Trophoblast cell (in vitro differentiated cells and primary cell): ENCODE data around the gene PLCH2.

Source experiments
- DNase-seq, 2 donors: peaks; one replicate each; pipeline ENCODE4 v3.0.0-alpha.2; 2016
- H2AFZ ChIP-seq: 2 replicates; pipeline ENCODE4 v1.6.1; 2013; ENCODE audit warnings: low read length, moderate library complexity, mild to moderate bottlenecking; ENCODE audit not compliant: insufficient read depth, poor library complexity
- H2AK5ac ChIP-seq: 2 replicates; pipeline ENCODE4 v1.6.1; 2013; ENCODE audit warnings: mild to moderate bottlenecking, low read length
- H2BK120ac ChIP-seq: 2 replicates; pipeline ENCODE4 v1.6.1; 2013; ENCODE audit warnings: low read length, mild to moderate bottlenecking, moderate library complexity; ENCODE audit not compliant: insufficient read depth, poor library complexity
- H2BK12ac ChIP-seq: 2 replicates; pipeline ENCODE4 v1.6.1; 2013; ENCODE audit warnings: mild to moderate bottlenecking, low read length, moderate library complexity
- H2BK5ac ChIP-seq: 2 replicates; pipeline ENCODE4 v1.6.1; 2013; ENCODE audit warnings: low read length, low read depth, moderate library complexity, mild to moderate bottlenecking; ENCODE audit not compliant: poor library complexity
- H3K14ac ChIP-seq: 2 replicates; pipeline ENCODE4 v1.6.1; 2013; ENCODE audit warnings: mild to moderate bottlenecking, low read length
- H3K18ac ChIP-seq: 2 replicates; pipeline ENCODE4 v1.6.1; 2013; ENCODE audit warnings: mild to moderate bottlenecking, low read length
- H3K23ac ChIP-seq: 2 replicates; pipeline ENCODE4 v1.6.1; 2013; ENCODE audit warnings: low read length
- H3K27ac ChIP-seq: 2 replicates; pipeline ENCODE4 v1.5.1; 2013; ENCODE audit warnings: low read depth, mild to moderate bottlenecking, inconsistent platforms, low read length, moderate library complexity
- H3K27me3 ChIP-seq: 2 replicates; pipeline ENCODE4 v1.6.1; 2013; ENCODE audit warnings: inconsistent platforms, mild to moderate bottlenecking, low read length, moderate library complexity; ENCODE audit not compliant: insufficient read depth
- H3K36me3 ChIP-seq, 2 experiments: 1 replicate in 1 of 2; 2 replicates in 1 of 2; pipeline ENCODE4 v1.6.1; 2013; ENCODE audit warnings: low read length in 2 of 2, mild to moderate bottlenecking in 2 of 2, moderate library complexity in 1 of 2; ENCODE audit not compliant: insufficient read depth in 2 of 2, control insufficient read depth in 1 of 2
- H3K4ac ChIP-seq: 2 replicates; pipeline ENCODE4 v1.6.1; 2013; ENCODE audit warnings: low read depth, mild to moderate bottlenecking, low read length, moderate library complexity
- H3K4me1 ChIP-seq, 2 experiments: 1 replicate in 1 of 2; 2 replicates in 1 of 2; pipeline ENCODE4 v1.6.1; 2013; ENCODE audit warnings: low read length in 2 of 2, mild to moderate bottlenecking in 2 of 2, moderate library complexity in 1 of 2; ENCODE audit not compliant: insufficient read depth in 2 of 2, control insufficient read depth in 1 of 2
- H3K4me2 ChIP-seq: 2 replicates; pipeline ENCODE4 v1.6.1; 2013; ENCODE audit warnings: inconsistent platforms, mild to moderate bottlenecking, low read length, moderate library complexity
- H3K4me3 ChIP-seq: 2 replicates; pipeline ENCODE4 v1.5.1; 2013; ENCODE audit warnings: mild to moderate bottlenecking, low read depth, low read length, inconsistent platforms
- H3K79me1 ChIP-seq: one replicate; pipeline ENCODE4 v1.6.1; 2013; ENCODE audit warnings: low read length
- H3K79me2 ChIP-seq: 2 replicates; pipeline ENCODE4 v1.6.1; 2013; ENCODE audit warnings: low read length, mild to moderate bottlenecking; ENCODE audit not compliant: control insufficient read depth, insufficient read depth, poor library complexity
- H3K9ac ChIP-seq: 2 replicates; pipeline ENCODE4 v1.6.1; 2013; ENCODE audit warnings: mild to moderate bottlenecking, low read length
- H3K9me3 ChIP-seq: 2 replicates; pipeline ENCODE4 v1.6.1; 2013; ENCODE audit warnings: low read depth, mild to moderate bottlenecking, control low read depth, inconsistent platforms, low read length; ENCODE audit not compliant: insufficient read depth
- H4K12ac ChIP-seq: 2 replicates; pipeline ENCODE4 v1.6.1; 2013; ENCODE audit warnings: low read depth, mild to moderate bottlenecking, low read length, moderate library complexity
- H4K8ac ChIP-seq: 2 replicates; pipeline ENCODE4 v1.6.1; 2013; ENCODE audit warnings: low read depth, mild to moderate bottlenecking, low read length, moderate library complexity
- H4K91ac ChIP-seq: one replicate; pipeline ENCODE4 v1.6.1; 2013; ENCODE audit warnings: low read depth, mild to moderate bottlenecking, low read length, moderate library complexity
- WGBS: extraction: QIAGEN DNeasy Blood & Tissue Kit; methylation state at CpG from one replicate; pipeline ENCODE4 v1.1.7; 2013; ENCODE audit warnings: missing lambda C conversion rate; ENCODE audit not compliant: insufficient read length, insufficient coverage; ENCODE audit errors: extremely low coverage; 5-methylcytosine and 5-hydroxymethylcytosine counted together

The PLCH2 gene

GRCh38 chr1:2459757-2460156 lies 16.3 kb upstream of the PLCH2 start:
- Histone ChIP-seq H3K18ac (no peak overlapping the region), H2AK5ac (no peak overlapping the region), H3K27ac (no peak overlapping the region), H3K14ac (no peak overlapping the region), H2BK120ac (no peak overlapping the region), H4K91ac (no peak overlapping the region), H3K23ac (no peak overlapping the region), H4K12ac (no peak overlapping the region), H2BK5ac (no peak overlapping the region), H2AFZ (no peak overlapping the region), H3K79me1 (no peaks in the 10 kb centered on the region), H3K4ac (no peak overlapping the region), H3K4me2 (no peak overlapping the region), H3K9ac (no peak overlapping the region), H3K4me3 (no peak overlapping the region), H3K36me3 (no peaks in the 10 kb centered on the region), H3K4me1 (no peaks in the 10 kb centered on the region), H3K9me3 (no peaks in the 10 kb centered on the region), H4K8ac (no peak overlapping the region), H2BK12ac (no peak overlapping the region), H3K27me3 (no peaks in the 10 kb centered on the region), H3K79me2 (no peaks in the 10 kb centered on the region)
- DNase-seq = no peak
- no CpG with 5 or more reads among the region's 23 CpGs for WGBS

DNA sequence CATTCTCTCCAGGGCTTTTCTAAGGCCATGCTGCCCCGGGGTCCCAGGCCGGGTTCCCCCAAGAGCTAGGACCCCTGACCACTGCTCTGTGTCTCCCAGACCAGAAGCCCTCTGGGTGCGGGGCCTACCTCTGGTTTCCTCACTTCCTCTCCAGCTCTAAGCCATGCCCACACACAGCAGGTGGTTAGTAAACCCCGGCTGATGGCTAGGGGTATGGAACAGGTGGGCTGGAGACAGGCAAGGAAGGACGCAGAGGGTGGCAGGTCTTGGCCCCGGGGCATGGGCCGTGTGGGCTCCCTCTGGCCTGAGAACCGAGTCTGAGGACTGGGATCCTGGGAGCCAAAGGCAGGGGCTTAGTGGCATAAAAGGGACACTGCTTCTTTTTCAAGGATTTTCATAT lies 15.9 kb upstream of the PLCH2 start:
- no peak overlapping the region for H3K23ac ChIP-seq
- H3K14ac ChIP-seq = no peak overlapping the region
- H2BK120ac ChIP-seq = no peak overlapping the region
- no peak for DNase-seq
- H2AFZ ChIP-seq = no peak overlapping the region
- no peaks in the 10 kb centered on the region for H3K79me2 ChIP-seq
- no peak overlapping the region for H3K9ac ChIP-seq
- no peak overlapping the region for H4K8ac ChIP-seq
- no peak overlapping the region for H2BK5ac ChIP-seq
- H3K4ac ChIP-seq = no peak overlapping the region
- H3K27ac ChIP-seq = no peak overlapping the region
- no peak overlapping the region for H2BK12ac ChIP-seq
- H3K18ac ChIP-seq = no peak overlapping the region
- H3K79me1 ChIP-seq = no peaks in the 10 kb centered on the region
- H3K36me3 ChIP-seq = no peaks in the 10 kb centered on the region
- H3K4me1 ChIP-seq = no peaks in the 10 kb centered on the region
- no peak overlapping the region for H3K4me2 ChIP-seq
- no peaks in the 10 kb centered on the region for H3K27me3 ChIP-seq
- no peak overlapping the region for H3K4me3 ChIP-seq
- H4K91ac ChIP-seq = no peak overlapping the region
- WGBS = no CpG with 5 or more reads among the region's 8 CpGs
- no peak overlapping the region for H2AK5ac ChIP-seq
- no peaks in the 10 kb centered on the region for H3K9me3 ChIP-seq
- H4K12ac ChIP-seq = no peak overlapping the region

GRCh38 chr1:2460996-2461751 lies 14.9 kb upstream of the PLCH2 start:
- no peaks in the 10 kb centered on the region for H3K4me1 ChIP-seq

GRCh38 chr1:2462819-2463218 lies 13.3 kb upstream of the PLCH2 start:
- DNase-seq = no peak
- H3K36me3 ChIP-seq = no peaks in the 10 kb centered on the region
- no peak overlapping the region for H2BK120ac ChIP-seq
- H2BK5ac ChIP-seq = no peak overlapping the region
- no peak overlapping the region for H3K4me2 ChIP-seq
- H4K91ac ChIP-seq = no peak overlapping the region
- no peak overlapping the region for H3K18ac ChIP-seq
- no peak overlapping the region for H2BK12ac ChIP-seq
- H3K27ac ChIP-seq = no peak overlapping the region
- no peaks in the 10 kb centered on the region for H3K79me1 ChIP-seq
- no peak overlapping the region for H2AK5ac ChIP-seq
- H3K4me3 ChIP-seq = no peak overlapping the region
- no peak overlapping the region for H3K14ac ChIP-seq
- H3K79me2 ChIP-seq = no peaks in the 10 kb centered on the region
- no peak overlapping the region for H3K23ac ChIP-seq
- H4K8ac ChIP-seq = no peak overlapping the region
- no CpG with 5 or more reads among the region's 15 CpGs for WGBS
- H4K12ac ChIP-seq = no peak overlapping the region
- H3K4ac ChIP-seq = no peak overlapping the region
- H3K4me1 ChIP-seq = no peaks in the 10 kb centered on the region
- H3K27me3 ChIP-seq = no peaks in the 10 kb centered on the region
- H2AFZ ChIP-seq = no peak overlapping the region
- no peak overlapping the region for H3K9ac ChIP-seq
- no peaks in the 10 kb centered on the region for H3K9me3 ChIP-seq

More at GRCh38 chr1:2460996-2461751, 14.9 kb upstream of the PLCH2 start:
- Histone ChIP-seq H3K9ac (no peak overlapping the region), H2AK5ac (no peak overlapping the region), H3K79me2 (no peaks in the 10 kb centered on the region), H4K8ac (no peak overlapping the region), H2BK12ac (no peak overlapping the region), H4K12ac (no peak overlapping the region), H2BK120ac (no peak overlapping the region), H3K4me3 (no peak overlapping the region), H3K9me3 (no peaks in the 10 kb centered on the region), H2BK5ac (no peak overlapping the region), H3K27ac (no peak overlapping the region), H3K14ac (no peak overlapping the region), H4K91ac (no peak overlapping the region), H3K23ac (no peak overlapping the region), H3K4me2 (no peak overlapping the region), H3K27me3 (no peaks in the 10 kb centered on the region), H3K79me1 (no peaks in the 10 kb centered on the region), H3K4ac (no peak overlapping the region), H3K18ac (no peak overlapping the region), H2AFZ (no peak overlapping the region), H3K36me3 (no peaks in the 10 kb centered on the region)
- no CpG with 5 or more reads among the region's 18 CpGs for WGBS
- no peak for DNase-seq
